ENCODE data around the gene NSL1.
A peak's percentile ranks its signal among the peaks of the same experiment; 100 is the strongest.

The NSL1 gene

GRCh38 chr1:212702672-212703071, 88.9 kb downstream of the NSL1 start:
- Histone ChIP-seq H3K27ac (no peak overlapping the region), H3K27me3 (replicated peaks) (no peaks in the 10 kb centered on the region), H3K36me3 (replicated peaks) (no peaks in the 10 kb centered on the region), H3K4me3 (ENCODE audit: low read depth, low read length) (no peak overlapping the region)
- in situ Hi-C loops (cut with HindIII; ENCODE audit: low pct_ligation_motif_present, low sequenced_read_pairs): no loop called here
- no peak for DNase-seq
- TF ChIP-seq, protein P1, sequence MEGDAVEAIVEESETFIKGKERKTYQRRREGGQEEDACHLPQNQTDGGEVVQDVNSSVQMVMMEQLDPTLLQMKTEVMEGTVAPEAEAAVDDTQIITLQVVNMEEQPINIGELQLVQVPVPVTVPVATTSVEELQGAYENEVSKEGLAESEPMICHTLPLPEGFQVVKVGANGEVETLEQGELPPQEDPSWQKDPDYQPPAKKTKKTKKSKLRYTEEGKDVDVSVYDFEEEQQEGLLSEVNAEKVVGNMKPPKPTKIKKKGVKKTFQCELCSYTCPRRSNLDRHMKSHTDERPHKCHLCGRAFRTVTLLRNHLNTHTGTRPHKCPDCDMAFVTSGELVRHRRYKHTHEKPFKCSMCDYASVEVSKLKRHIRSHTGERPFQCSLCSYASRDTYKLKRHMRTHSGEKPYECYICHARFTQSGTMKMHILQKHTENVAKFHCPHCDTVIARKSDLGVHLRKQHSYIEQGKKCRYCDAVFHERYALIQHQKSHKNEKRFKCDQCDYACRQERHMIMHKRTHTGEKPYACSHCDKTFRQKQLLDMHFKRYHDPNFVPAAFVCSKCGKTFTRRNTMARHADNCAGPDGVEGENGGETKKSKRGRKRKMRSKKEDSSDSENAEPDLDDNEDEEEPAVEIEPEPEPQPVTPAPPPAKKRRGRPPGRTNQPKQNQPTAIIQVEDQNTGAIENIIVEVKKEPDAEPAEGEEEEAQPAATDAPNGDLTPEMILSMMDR (IDR thresholded peaks at IDR 0.05; ENCODE audit: low read depth, low read length, missing control alignments): no peak

GRCh38 chr1:212701910-212702309, 89.7 kb downstream of the NSL1 start:
- H3K36me3 ChIP-seq (replicated peaks): no peaks in the 10 kb centered on the region
- H3K4me3 ChIP-seq (ENCODE audit: low read depth, low read length): no peak overlapping the region
- in situ Hi-C loops (cut with HindIII; ENCODE audit: low pct_ligation_motif_present, low sequenced_read_pairs): no loop called here
- no peak overlapping the region for H3K27ac ChIP-seq
- no peaks in the 10 kb centered on the region for H3K27me3 ChIP-seq (replicated peaks)
- TF ChIP-seq, protein P1 (IDR thresholded peaks at IDR 0.05; ENCODE audit: low read depth, low read length, missing control alignments): peak; percentile 23
- DNase-seq: peak; percentile 32

DNA sequence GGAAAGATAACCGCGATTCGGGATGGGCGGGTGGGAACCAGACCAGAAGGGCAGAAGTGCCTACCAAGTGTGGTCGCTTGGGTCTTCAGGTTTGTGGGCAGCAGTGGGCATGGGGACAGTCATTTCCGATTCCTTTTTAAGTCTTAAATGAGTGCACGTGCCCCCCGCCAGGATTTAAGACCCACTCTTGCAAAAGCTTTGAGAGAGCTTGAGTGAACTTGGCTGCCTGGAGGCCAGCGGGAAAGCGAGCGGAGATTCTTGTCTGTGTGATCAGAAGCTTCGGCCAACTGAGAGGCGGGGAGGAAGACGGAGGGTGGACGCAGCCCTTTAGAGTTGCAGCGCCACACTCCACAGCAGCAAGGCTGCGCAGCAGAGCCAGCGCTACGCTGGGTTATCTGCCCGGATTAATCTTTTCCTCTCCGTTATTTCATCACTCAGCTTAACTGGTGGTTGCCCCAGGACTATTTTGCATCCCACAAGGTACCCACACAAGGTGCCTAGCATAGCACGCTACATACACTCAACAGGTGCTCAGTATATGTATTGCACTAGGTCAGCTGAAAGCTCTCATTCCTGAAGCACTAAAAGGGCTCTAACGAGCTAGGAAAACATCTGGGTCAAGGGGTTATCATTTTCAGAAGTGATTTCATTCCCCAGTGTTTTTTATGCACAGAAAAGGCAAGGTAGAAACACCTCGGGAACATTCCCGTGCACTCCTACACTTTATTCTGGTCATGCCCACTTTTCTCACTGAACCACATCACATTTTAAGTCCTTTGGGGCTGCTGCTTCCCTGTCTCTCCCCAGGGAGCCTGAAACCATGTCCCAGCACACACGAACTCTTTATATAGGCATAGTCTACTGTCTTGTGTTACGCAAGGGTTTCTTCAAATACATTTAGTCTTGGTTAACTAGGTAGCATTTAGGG, 90.4 kb downstream of the NSL1 start:
- in situ Hi-C loops (cut with HindIII; ENCODE audit: low pct_ligation_motif_present, low sequenced_read_pairs): no loop called here
- peak; percentile 63 for DNase-seq
- Histone ChIP-seq H3K27ac (no peak overlapping the region), H3K36me3 (replicated peaks) (no peaks in the 10 kb centered on the region), H3K4me3 (ENCODE audit: low read depth, low read length) (peak overlapping the region; percentile 55), H3K27me3 (replicated peaks) (no peaks in the 10 kb centered on the region)
- TF ChIP-seq, protein P1 (IDR thresholded peaks at IDR 0.05; ENCODE audit: low read depth, low read length, missing control alignments): peak; percentile 44

GRCh38 chr1:212700223-212700891, 91.2 kb downstream of the NSL1 start:
- no peak overlapping the region for H3K27ac ChIP-seq
- H3K27me3 ChIP-seq (replicated peaks): no peaks in the 10 kb centered on the region
- DNase-seq: no peak

GRCh38 chr1:212699625-212700222, 91.9 kb downstream of the NSL1 start, which contains the start of gene BATF3:
Gene BATF3, minus strand, starts transcription at chr1:212699840. Its CDS starts 78 bp downstream, at chr1:212699762.
- TF ChIP-seq, protein P1 (IDR thresholded peaks at IDR 0.05; ENCODE audit: low read depth, low read length, missing control alignments): no peak
- Histone ChIP-seq H3K4me3 (ENCODE audit: low read depth, low read length) (peak within 1 kb of the TSS; percentile 55), H3K27me3 (replicated peaks) (no peaks in the 10 kb centered on the region), H3K36me3 (replicated peaks) (no peaks in the 10 kb centered on the region), H3K27ac (no peak within 1 kb of the TSS)
- in situ Hi-C loops (cut with HindIII; ENCODE audit: low pct_ligation_motif_present, low sequenced_read_pairs): no loop called here
- no peak for DNase-seq

More at GRCh38 chr1:212700223-212700891, 91.2 kb downstream of the NSL1 start:
- TF ChIP-seq, protein P1 (IDR thresholded peaks at IDR 0.05; ENCODE audit: low read depth, low read length, missing control alignments): no peak
- in situ Hi-C loops (cut with HindIII; ENCODE audit: low pct_ligation_motif_present, low sequenced_read_pairs): no loop called here
- H3K36me3 ChIP-seq (replicated peaks): no peaks in the 10 kb centered on the region
- peak overlapping the region; percentile 55 for H3K4me3 ChIP-seq (ENCODE audit: low read depth, low read length)
